Cardiac muscle cell (in vitro differentiated cells and primary cell): ENCODE data around the gene INCENP. TPM values are rescaled to one million over a fixed set of nuclear protein-coding genes. Genes with fewer than 3 reads are reported as not detected.

Experiments
- DNase-seq, 2 donors: peaks; one replicate each; pipeline versions ENCODE4 v3.0.0 to v3.0.0-alpha.2; 2010 to 2017; ENCODE audit warnings: low read depth in 1 of 2, low spot score in 1 of 2
- H3K27ac ChIP-seq: fragments of 200-600 bp; sonication (generic); 2 replicates; pipeline ENCODE4 v1.5.1; 2016
- H3K27me3 ChIP-seq: fragments of 200-600 bp; sonication (generic); 2 replicates; pipeline ENCODE4 v1.6.0; 2016; ENCODE audit warnings: control low read depth
- H3K36me3 ChIP-seq: fragments of 200-600 bp; sonication (generic); 2 replicates; pipeline ENCODE4 v1.5.1; 2016; ENCODE audit warnings: control low read depth
- H3K4me1 ChIP-seq: fragments of 200-600 bp; sonication (generic); 2 replicates; pipeline ENCODE4 v1.8.1; 2017; ENCODE audit warnings: low read depth, mild to moderate bottlenecking, mixed run types
- H3K4me3 ChIP-seq: fragments of 200-600 bp; sonication (generic); 2 replicates; pipeline ENCODE4 v1.5.1; 2016; ENCODE audit warnings: mild to moderate bottlenecking
- H3K9me3 ChIP-seq: fragments of 200-600 bp; sonication (generic); 2 replicates; pipeline ENCODE4 v1.5.1; 2017; ENCODE audit warnings: low read depth, mild to moderate bottlenecking, control low read depth
- CTCF ChIP-seq: IDR thresholded peaks from 2 replicates; pipeline ENCODE4 v1.5.1; 2012; ENCODE audit warnings: low read depth, mild to moderate bottlenecking, low read length
- polyA plus RNA-seq: library from polyadenylated mRNA; unstranded; fragments of >200 nt; fragmentation: Nextera tagmentation; extraction: Ambion mirVana; gene quantifications from 2 replicates; pipeline ENCODE4 v1.2.1, GENCODE V29; 2016
- total RNA-seq: library from RNA; depleted of rRNA; stranded (reverse); fragments of >200 nt; gene quantifications from 2 replicates; pipeline ENCODE4 v1.2.3, GENCODE V29; 2016

Gene INCENP
- total and polyA plus RNA-seq, 2 experiments from 2014 or later = 1.9 to 68.7 TPM

GRCh38 chr11:62148271-62148980 is 24.6 kb downstream of the INCENP start:
- no peak for TF ChIP-seq CTCF
- H3K4me3 ChIP-seq = no peak overlapping the region
- DNase-seq = no peak
- peaks cover 34% of the 10 kb centered on the region for H3K36me3 ChIP-seq
- no peak overlapping the region for H3K27ac ChIP-seq
- no peaks in the 10 kb centered on the region for H3K27me3 ChIP-seq
- H3K9me3 ChIP-seq = no peaks in the 10 kb centered on the region
- H3K4me1 ChIP-seq = no peaks in the 10 kb centered on the region

- H3K36me3 ChIP-seq = peaks cover 32% of the 10 kb centered on the region
- TF ChIP-seq CTCF = no peak
- no peaks in the 10 kb centered on the region for H3K9me3 ChIP-seq
- no peak for DNase-seq
- H3K27ac ChIP-seq = no peak overlapping the region
- no peak overlapping the region for H3K4me3 ChIP-seq
- H3K4me1 ChIP-seq = no peaks in the 10 kb centered on the region
- H3K27me3 ChIP-seq = no peaks in the 10 kb centered on the region
Observed at GRCh38 chr11:62149986-62150886, 26.4 kb downstream of the INCENP start.

GRCh38 chr11:62150887-62151736 is 27.3 kb downstream of the INCENP start:
- no peak for TF ChIP-seq CTCF
- Histone ChIP-seq H3K4me1 (no peaks in the 10 kb centered on the region), H3K27ac (no peak overlapping the region), H3K4me3 (no peak overlapping the region), H3K36me3 (peaks cover 26% of the 10 kb centered on the region), H3K27me3 (no peaks in the 10 kb centered on the region), H3K9me3 (no peaks in the 10 kb centered on the region)
- DNase-seq = no peak

GRCh38 chr11:62151737-62152102 is 27.9 kb downstream of the INCENP start:
- H3K9me3 ChIP-seq = no peaks in the 10 kb centered on the region
- no peak overlapping the region for H3K4me3 ChIP-seq
- H3K27ac ChIP-seq = no peak overlapping the region
- no peak for DNase-seq
- H3K36me3 ChIP-seq = peaks cover 26% of the 10 kb centered on the region
- TF ChIP-seq CTCF = no peak
- no peaks in the 10 kb centered on the region for H3K4me1 ChIP-seq
- no peaks in the 10 kb centered on the region for H3K27me3 ChIP-seq
